HepG2 (cell line): Measurements from ENCODE around the gene PTGIR. TPM values are rescaled to one million over a fixed set of nuclear protein-coding genes. Genes with fewer than 3 reads are reported as not detected.

Experiments used
- ATAC-seq: fragments of 200-7000 bp; cut with Tn5 transposase; 3 replicates; pipeline ENCODE4 v1.9.1; 2020; ENCODE audit warnings: mild to moderate bottlenecking, moderate library complexity
- BruUV-seq: library from RNA; stranded (reverse); fragments of 400-500 nt; replicated peaks from 2 replicates; lab custom pipeline; 2021; lab: Mats Ljungman, UMichigan
- CTCF ChIA-PET: fragments of 300-600 bp; formaldehyde crosslinking; extraction: SDS; loops from one replicate; lab custom pipeline; 2021; ENCODE audit warnings: low total read pairs, inconsistent platforms, low intra/inter-chr PET ratio; lab: Yijun Ruan, JAX
- POLR2A ChIA-PET: fragments of 350-600 bp; sonication (Branson Sonifier 250); formaldehyde crosslinking; loops from one replicate; lab custom pipeline; 2020; ENCODE audit warnings: antibody characterized with exemption, inconsistent platforms; lab: Yijun Ruan, JAX
- DNase-seq: peaks from one replicate; pipeline ENCODE4 v3.0.0-alpha.2; 2015; ENCODE audit warnings: low spot score
- FAIRE-seq: peaks from 3 replicates; lab custom pipeline; 2011; peaks lifted over from hg19 to GRCh38; lab: Jason Lieb, UNC
- H2AFZ ChIP-seq: one replicate; pipeline ENCODE4 v1.6.1; 2011; ENCODE audit warnings: low read length, inconsistent platforms
- H3K27ac ChIP-seq: fragments of 300-600 bp; 3 replicates; pipeline ENCODE4 v1.8.0; 2011; ENCODE audit warnings: mixed run types, mild to moderate bottlenecking, mixed read lengths, low read length, inconsistent platforms; ENCODE audit not compliant: insufficient read depth; ENCODE audit errors: extremely low read length
- H3K27me3 ChIP-seq, 2 experiments: fragments of 200-600 bp in 1 of 2; 2 replicates in 1 of 2; 3 replicates in 1 of 2; pipeline versions ENCODE4 v1.6.0 to v1.8.0; 2011; ENCODE audit warnings: low read length in 2 of 2, mild to moderate bottlenecking in 2 of 2, moderate library complexity in 2 of 2, inconsistent platforms in 1 of 2; ENCODE audit not compliant: insufficient read depth in 2 of 2, control insufficient read depth in 1 of 2
- H3K36me3 ChIP-seq, 2 experiments: fragments of 200-600 bp in 1 of 2; replicated peaks in 1 of 2; 2 replicates in 1 of 2; 3 replicates in 1 of 2; pipeline versions ENCODE4 v1.5.1 to v1.8.0; 2011; ENCODE audit warnings: low read length in 2 of 2, inconsistent platforms in 1 of 2; ENCODE audit not compliant: insufficient read depth in 2 of 2, control insufficient read depth in 1 of 2
- H3K4me1 ChIP-seq: 2 replicates; pipeline ENCODE4 v1.5.1; 2012; ENCODE audit warnings: low read length, inconsistent platforms; ENCODE audit not compliant: insufficient read depth
- H3K4me2 ChIP-seq: 2 replicates; pipeline ENCODE4 v1.6.0; 2011; ENCODE audit warnings: low read depth, low read length, inconsistent platforms
- H3K4me3 ChIP-seq, 3 experiments: fragments of 200-600 bp in 1 of 3; sonication (generic), shearing (Covaris generic) in 1 of 3; replicated peaks in 1 of 3; 2 replicates each; pipeline ENCODE4 v1.5.1; 2011 to 2016; ENCODE audit warnings: low read length in 3 of 3, inconsistent platforms in 2 of 3, low read depth in 2 of 3, mild to moderate bottlenecking in 2 of 3, control low read depth in 1 of 3, mixed read lengths in 1 of 3; ENCODE audit not compliant: insufficient read depth in 1 of 3
- H3K79me2 ChIP-seq: one replicate; pipeline ENCODE4 v1.6.1; 2011; ENCODE audit warnings: low read length, inconsistent platforms; ENCODE audit not compliant: insufficient read depth
- H3K9ac ChIP-seq: 2 replicates; pipeline ENCODE4 v1.6.0; 2011; ENCODE audit warnings: mild to moderate bottlenecking, low read depth, low read length, inconsistent platforms; ENCODE audit not compliant: insufficient read depth
- H3K9me3 ChIP-seq: 2 replicates; pipeline ENCODE4 v1.5.1; 2012; ENCODE audit warnings: mild to moderate bottlenecking, low read length
- H4K20me1 ChIP-seq: 2 replicates; pipeline ENCODE4 v1.6.0; 2011; ENCODE audit warnings: inconsistent platforms, mild to moderate bottlenecking, low read length, moderate library complexity; ENCODE audit not compliant: insufficient read depth
- AGO2 ChIP-seq: fragments of 200-400 bp; formaldehyde crosslinking; optimal IDR thresholded peaks from 2 replicates; pipeline ENCODE3; 2017; ENCODE audit warnings: mild to moderate bottlenecking, low read depth, low read length, moderate library complexity
- CBX5 ChIP-seq: sonication (generic); formaldehyde crosslinking; IDR thresholded peaks from 2 replicates; pipeline ENCODE4 v1.4.0; 2020; ENCODE audit warnings: missing genetic modification reagents, borderline replicate concordance
- EHMT2 ChIP-seq: fragments of 200-600 bp; sonication (generic); IDR thresholded peaks from 2 replicates; pipeline ENCODE4 v1.7.0; 2017; ENCODE audit warnings: antibody characterized with exemption, low read depth, low read length, borderline replicate concordance
- POLR2A ChIP-seq, 2 experiments: IDR thresholded peaks; 2 replicates each; pipeline ENCODE4 v1.6.1; 2011; ENCODE audit warnings: low read depth in 2 of 2, low read length in 2 of 2, mild to moderate bottlenecking in 1 of 2, moderate library complexity in 1 of 2; ENCODE audit not compliant: insufficient read depth in 1 of 2
- SOX13 ChIP-seq, 3 experiments: fragments of 450-650 bp in 1 of 3; sonication (generic) in 1 of 3; formaldehyde crosslinking in 1 of 3; IDR thresholded peaks in 2 of 3; conservative IDR thresholded peaks in 1 of 3; 2 replicates each; pipeline versions ENCODE4 v1.5.0 to v1.6.1; 2016 to 2020; ENCODE audit warnings: antibody characterized with exemption in 1 of 3, mild to moderate bottlenecking in 1 of 3, missing compliant biosample characterization in 1 of 3, missing genetic modification reagents in 1 of 3, moderate library complexity in 1 of 3
- TARDBP ChIP-seq: sonication (generic); formaldehyde crosslinking; IDR thresholded peaks from 2 replicates; pipeline ENCODE4 v1.8.0; 2022; ENCODE audit warnings: mild to moderate bottlenecking, missing genetic modification reagents
- TFE3 ChIP-seq: IDR thresholded peaks from 2 replicates; pipeline ENCODE4 v1.6.1; 2016
- THAP7 ChIP-seq: sonication (generic); formaldehyde crosslinking; IDR thresholded peaks from 2 replicates; pipeline ENCODE4 v1.8.1; 2023; ENCODE audit warnings: mild to moderate bottlenecking, missing genetic modification reagents
- ZMYM4 ChIP-seq: sonication (generic); formaldehyde crosslinking; IDR thresholded peaks from 2 replicates; pipeline ENCODE4 v1.8.1; 2023; ENCODE audit warnings: mild to moderate bottlenecking, missing genetic modification reagents
- ZNF225 ChIP-seq: sonication (generic); formaldehyde crosslinking; IDR thresholded peaks from 2 replicates; pipeline ENCODE4 v1.4.0; 2020; ENCODE audit warnings: mild to moderate bottlenecking, missing genetic modification reagents
- WGBS: methylation state at CpG from one replicate; pipeline ENCODE4 v1.1.6; 2017; ENCODE audit warnings: low lambda C conversion rate; 5-methylcytosine and 5-hydroxymethylcytosine counted together
- in situ Hi-C: cut with HindIII; loops from 2 replicates; pipeline ENCODE4 v1.10.0; 2017; ENCODE audit warnings: low pct_unique_long_range_greater_than_20kb; ENCODE audit not compliant: extremely low pct_ligation_motif_present
- intact Hi-C: fragments of 100-400 bp; cut with micrococcal nuclease; formaldehyde crosslinking; loops from one replicate; pipeline ENCODE4 v1.10.0; 2022; ENCODE audit not compliant: unreplicated experiment
- polyA plus RNA-seq, 8 experiments: library from polyadenylated mRNA; depleted of rRNA in 3 of 8; stranded (reverse) in 7 of 8; unstranded in 1 of 8; fragments of >200 nt; fragmentation: Illumina TruSeq in 4 of 8; extraction: Trizol in 4 of 8; gene quantifications; 2 replicates each; pipeline versions ENCODE4 v1.2.1 to v1.2.3, GENCODE V29; 2011 to 2016; ENCODE audit warnings: low read depth in 4 of 8, missing spikeins in 1 of 8, mixed read lengths in 1 of 8; ENCODE audit not compliant: insufficient read depth in 1 of 8
- total RNA-seq, 5 experiments: library from RNA; depleted of rRNA; stranded (reverse); fragments of >200 nt; fragmentation: Illumina TruSeq; extraction: Trizol; gene quantifications; 2 replicates each; pipeline ENCODE4 v1.2.3, GENCODE V29; 2016; ENCODE audit warnings: low read depth in 1 of 5
- TF ChIP-seq, protein P1 (sequence below): sonication (generic); formaldehyde crosslinking; conservative IDR thresholded peaks from 2 replicates; pipeline ENCODE4 v1.8.1; 2023; ENCODE audit warnings: missing genetic modification reagents
- TF ChIP-seq, protein P2 (sequence below): sonication (generic); formaldehyde crosslinking; IDR thresholded peaks from 2 replicates; pipeline ENCODE4 v1.5.0; 2020; ENCODE audit warnings: missing genetic modification reagents

The PTGIR gene
- total and polyA plus RNA-seq, 2 of the 13 experiments (the other 11 are each of a cell fraction or from before 2014, with no cell fraction given), result not detected

- Histone ChIP-seq H3K4me2 (peak overlapping the region; percentile 43), H3K27me3 (no peaks in the 10 kb centered on the region; a peak in 1 of 5 replicates), H3K4me3 (no peak overlapping the region), H2AFZ (no peak overlapping the region), H3K9me3 (no peaks in the 10 kb centered on the region), H3K36me3 (peaks cover 30 to 53% of the 10 kb centered on the region in 2 experiments; a peak in 4 of 5 replicates), H4K20me1 (peaks cover 15% of the 10 kb centered on the region; the same call in 1 of the 2 replicates), H3K27ac (peak overlapping the region; percentile 11), H3K4me1 (peaks cover 30% of the 10 kb centered on the region), H3K9ac (no peak overlapping the region), H3K79me2 (peaks cover 40% of the 10 kb centered on the region)
- CTCF ChIA-PET, result no interaction called here
- no TSS peak for BruUV-seq
- POLR2A ChIA-PET, result interaction anchor here (0.6 kb wide), 1 partner anchor 508 kb away, joined by 4 read pairs; the partner anchor contains the start of gene ZC3H4
- ATAC-seq (no peak), DNase-seq (no peak), FAIRE-seq (no peak)
- TF ChIP-seq ZNF225 (CRISPR knock-in tag) (no peak), ZMYM4 (CRISPR knock-in tag) (no peak), THAP7 (CRISPR knock-in tag) (no peak), SOX13 (IDR thresholded peaks at IDR 0.05) (no peak), SOX13 (CRISPR knock-in tag; conservative IDR thresholded peaks at IDR 0.05 in 1 of 2, IDR thresholded peaks at IDR 0.05 in 1 of 2) (no peak), TARDBP (no peak), CBX5 (CRISPR knock-in tag) (no peak), EHMT2 (no peak), AGO2 (peak; percentile 69), TFE3 (CRISPR knock-in tag) (no peak), POLR2A (IDR thresholded peaks at IDR 0.05; ENCODE audit: insufficient read depth in 1 of 2, low read depth in 2 of 2, low read length in 2 of 2) (0 out of 4 replicates have a peak, but pooled peaks of 1 of the 2 experiments have one; percentile 28)
- TF ChIP-seq, protein P1, sequence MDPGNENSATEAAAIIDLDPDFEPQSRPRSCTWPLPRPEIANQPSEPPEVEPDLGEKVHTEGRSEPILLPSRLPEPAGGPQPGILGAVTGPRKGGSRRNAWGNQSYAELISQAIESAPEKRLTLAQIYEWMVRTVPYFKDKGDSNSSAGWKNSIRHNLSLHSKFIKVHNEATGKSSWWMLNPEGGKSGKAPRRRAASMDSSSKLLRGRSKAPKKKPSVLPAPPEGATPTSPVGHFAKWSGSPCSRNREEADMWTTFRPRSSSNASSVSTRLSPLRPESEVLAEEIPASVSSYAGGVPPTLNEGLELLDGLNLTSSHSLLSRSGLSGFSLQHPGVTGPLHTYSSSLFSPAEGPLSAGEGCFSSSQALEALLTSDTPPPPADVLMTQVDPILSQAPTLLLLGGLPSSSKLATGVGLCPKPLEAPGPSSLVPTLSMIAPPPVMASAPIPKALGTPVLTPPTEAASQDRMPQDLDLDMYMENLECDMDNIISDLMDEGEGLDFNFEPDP (CRISPR knock-in tag), result 0 out of 2 replicates have a peak, but pooled peaks have one; percentile 33
- TF ChIP-seq, protein P2, sequence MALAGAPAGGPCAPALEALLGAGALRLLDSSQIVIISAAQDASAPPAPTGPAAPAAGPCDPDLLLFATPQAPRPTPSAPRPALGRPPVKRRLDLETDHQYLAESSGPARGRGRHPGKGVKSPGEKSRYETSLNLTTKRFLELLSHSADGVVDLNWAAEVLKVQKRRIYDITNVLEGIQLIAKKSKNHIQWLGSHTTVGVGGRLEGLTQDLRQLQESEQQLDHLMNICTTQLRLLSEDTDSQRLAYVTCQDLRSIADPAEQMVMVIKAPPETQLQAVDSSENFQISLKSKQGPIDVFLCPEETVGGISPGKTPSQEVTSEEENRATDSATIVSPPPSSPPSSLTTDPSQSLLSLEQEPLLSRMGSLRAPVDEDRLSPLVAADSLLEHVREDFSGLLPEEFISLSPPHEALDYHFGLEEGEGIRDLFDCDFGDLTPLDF (CRISPR knock-in tag), result no peak
- WGBS, result 79% methylated on average over 7 of the region's 16 CpGs
- intact Hi-C loops, result no loop called here
- in situ Hi-C loops, result no loop called here
These were observed 19.5 kb downstream of the PTGIR start for GRCh38 chr19:46605356-46605821.
